Activated T-cell treated with anti-CD3 and anti-CD28 coated beads, Interleukin-2, amount 50 U/mL, for 4 hours (primary cell): ENCODE data around the gene ZCCHC17. TPM values are rescaled to one million over a fixed set of nuclear protein-coding genes. Genes with fewer than 3 reads are reported as not detected.

Experiments used
- ATAC-seq, 2 donors: fragments of 200-7000 bp; cut with Tn5 transposase; one replicate each; pipeline ENCODE4 v1.10.0; 2021
- DNase-seq: peaks from one replicate; pipeline ENCODE4 v3.0.0-alpha.2; 2020
- H3K27me3 Mint-ChIP-seq: one replicate; pipeline ENCODE4 v1.8.0; 2021; ENCODE audit warnings: low read depth, mixed read lengths
- H3K36me3 Mint-ChIP-seq: one replicate; pipeline ENCODE4 v1.8.0; 2022; ENCODE audit warnings: mixed read lengths; ENCODE audit not compliant: insufficient read depth
- H3K4me1 Mint-ChIP-seq: one replicate; pipeline ENCODE4 v1.8.0; 2021; ENCODE audit warnings: low read depth, mixed read lengths
- H3K4me3 Mint-ChIP-seq: one replicate; pipeline ENCODE4 v1.8.0; 2021; ENCODE audit warnings: mild to moderate bottlenecking, moderate library complexity, mixed read lengths
- H3K9me3 Mint-ChIP-seq: one replicate; pipeline ENCODE4 v1.8.0; 2021; ENCODE audit warnings: mixed read lengths
- total RNA-seq, 3 donors: library from RNA; stranded (reverse); gene quantifications; one replicate each; pipeline ENCODE4 v1.2.1, GENCODE V29; 2021

The ZCCHC17 gene
- total RNA-seq, 3 donors from 2014 or later = 22.8 to 27.9 (median 25.6) TPM

GRCh38 chr1:31405578-31406245, 108.9 kb downstream of the ZCCHC17 start:
- Mint-ChIP-seq H3K4me3 (no peak overlapping the region), H3K36me3 (no peaks in the 10 kb centered on the region), H3K4me1 (no peaks in the 10 kb centered on the region), H3K27me3 (peaks cover 26% of the 10 kb centered on the region), H3K9me3 (no peaks in the 10 kb centered on the region)
- no peak for ATAC-seq
- DNase-seq = no peak

GRCh38 chr1:31407029-31407626, 110.3 kb downstream of the ZCCHC17 start:
- no peak for ATAC-seq
- no peaks in the 10 kb centered on the region for H3K9me3 Mint-ChIP-seq

GRCh38 chr1:31408788-31409318, 112.0 kb downstream of the ZCCHC17 start:
- Mint-ChIP-seq H3K9me3 (no peaks in the 10 kb centered on the region), H3K4me1 (peaks cover 10% of the 10 kb centered on the region), H3K36me3 (no peaks in the 10 kb centered on the region), H3K4me3 (no peak overlapping the region), H3K27me3 (peaks cover 43% of the 10 kb centered on the region)
- ATAC-seq = no peak
- DNase-seq = no peak

More at GRCh38 chr1:31407029-31407626, 110.3 kb downstream of the ZCCHC17 start:
- H3K4me1 Mint-ChIP-seq = peaks cover 2% of the 10 kb centered on the region
- no peak for DNase-seq
- no peaks in the 10 kb centered on the region for H3K36me3 Mint-ChIP-seq
- H3K27me3 Mint-ChIP-seq = peaks cover 38% of the 10 kb centered on the region
- no peak overlapping the region for H3K4me3 Mint-ChIP-seq

GRCh38 chr1:31409946-31410858, 113.4 kb downstream of the ZCCHC17 start:
- Mint-ChIP-seq H3K36me3 (no peaks in the 10 kb centered on the region), H3K27me3 (peaks cover 51% of the 10 kb centered on the region), H3K9me3 (no peaks in the 10 kb centered on the region), H3K4me1 (peaks cover 10% of the 10 kb centered on the region), H3K4me3 (no peak overlapping the region)
- DNase-seq (no peak), ATAC-seq (no peak)

GRCh38 chr1:31410871-31411270, 114.0 kb downstream of the ZCCHC17 start:
- Mint-ChIP-seq H3K27me3 (peaks cover 58% of the 10 kb centered on the region), H3K36me3 (no peaks in the 10 kb centered on the region), H3K4me3 (no peak overlapping the region), H3K9me3 (no peaks in the 10 kb centered on the region), H3K4me1 (peaks cover 10% of the 10 kb centered on the region)
- DNase-seq (no peak), ATAC-seq (no peak)

GRCh38 chr1:31412205-31412604, 115.4 kb downstream of the ZCCHC17 start:
- ATAC-seq (no peak), DNase-seq (no peak)
- Mint-ChIP-seq H3K36me3 (no peaks in the 10 kb centered on the region), H3K9me3 (no peaks in the 10 kb centered on the region), H3K4me1 (peaks cover 10% of the 10 kb centered on the region), H3K27me3 (peaks cover 67% of the 10 kb centered on the region), H3K4me3 (peak overlapping the region; percentile 55)

GRCh38 chr1:31412732-31413404, 116.0 kb downstream of the ZCCHC17 start, which contains the start of gene SERINC2:
Gene SERINC2 (plus strand): TSS chr1:31413213. CDS start chr1:31413266, 53 bp downstream.
- peaks cover 10% of the 10 kb centered on the region for H3K4me1 Mint-ChIP-seq
- peaks cover 71% of the 10 kb centered on the region for H3K27me3 Mint-ChIP-seq
- DNase-seq (peak; percentile 14), ATAC-seq (peak; percentile 74 to 77)
- H3K9me3 Mint-ChIP-seq = no peaks in the 10 kb centered on the region
- H3K4me3 Mint-ChIP-seq = peak within 1 kb of the TSS; percentile 79
- H3K36me3 Mint-ChIP-seq = no peaks in the 10 kb centered on the region

- H3K4me3 Mint-ChIP-seq = peak overlapping the region; percentile 79
- DNase-seq (no peak), ATAC-seq (peak; percentile 59 to 64)
- H3K36me3 Mint-ChIP-seq = no peaks in the 10 kb centered on the region
- H3K4me1 Mint-ChIP-seq = peaks cover 10% of the 10 kb centered on the region
- H3K27me3 Mint-ChIP-seq = peaks cover 71% of the 10 kb centered on the region
- H3K9me3 Mint-ChIP-seq = no peaks in the 10 kb centered on the region
These were observed 116.7 kb downstream of the ZCCHC17 start for GRCh38 chr1:31413405-31414001.

Other genes with a start within 250 kb of the ZCCHC17 start
- 100 to 1,000 TPM; 104 to 113 (median 110) TPM for gene PUM1, start 231.3 kb upstream of the ZCCHC17 start, total RNA-seq
- gene NKAIN1, start 57.1 kb upstream of the ZCCHC17 start, total RNA-seq = under 1 TPM in 1 of 3 donors, not detected in 2; 0.15 TPM
- 100 to 1,000 TPM; 133 to 150 (median 137) TPM for gene SNRNP40, start 244 bp upstream of the ZCCHC17 start, total RNA-seq
- gene FABP3, start 76.0 kb downstream of the ZCCHC17 start, total RNA-seq = not detected
- under 1 TPM; 0.13 to 0.35 (median 0.18) TPM for gene SERINC2, start 116.2 kb downstream of the ZCCHC17 start, total RNA-seq